GM12874 (cell line): ENCODE data around the gene SP110.

Experiments
- CTCF ChIP-seq: IDR thresholded peaks from 2 replicates; pipeline ENCODE4 v1.5.1; 2011; ENCODE audit warnings: low read depth, mild to moderate bottlenecking, control low read depth, low read length, moderate library complexity; ENCODE audit not compliant: insufficient read depth

The SP110 gene

DNA sequence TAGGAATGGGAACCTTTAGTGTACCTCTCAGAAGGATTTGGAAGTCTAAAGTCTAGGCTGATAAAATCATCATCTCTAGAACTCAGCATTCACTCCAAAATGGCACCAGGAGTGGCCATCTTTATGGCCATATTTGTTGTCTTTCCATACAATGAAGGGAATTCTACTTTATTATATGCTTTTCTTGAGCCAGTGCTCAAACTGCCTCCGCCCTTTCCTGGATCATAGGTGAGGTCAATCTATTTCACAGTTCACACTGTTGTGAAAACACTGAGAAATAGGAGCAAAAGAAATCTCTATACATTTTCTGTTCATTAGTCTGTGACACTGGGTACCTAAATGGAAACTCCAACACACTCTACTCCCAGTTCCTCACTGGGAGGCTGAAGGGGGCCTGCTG, 55.6 kb downstream of the SP110 start:
- no peak for TF ChIP-seq CTCF

- no peak for TF ChIP-seq CTCF
Observed at GRCh38 chr2:230162981-230163380, 56.8 kb downstream of the SP110 start.

GRCh38 chr2:230161184-230161583, 58.6 kb downstream of the SP110 start:
- no peak for TF ChIP-seq CTCF

DNA sequence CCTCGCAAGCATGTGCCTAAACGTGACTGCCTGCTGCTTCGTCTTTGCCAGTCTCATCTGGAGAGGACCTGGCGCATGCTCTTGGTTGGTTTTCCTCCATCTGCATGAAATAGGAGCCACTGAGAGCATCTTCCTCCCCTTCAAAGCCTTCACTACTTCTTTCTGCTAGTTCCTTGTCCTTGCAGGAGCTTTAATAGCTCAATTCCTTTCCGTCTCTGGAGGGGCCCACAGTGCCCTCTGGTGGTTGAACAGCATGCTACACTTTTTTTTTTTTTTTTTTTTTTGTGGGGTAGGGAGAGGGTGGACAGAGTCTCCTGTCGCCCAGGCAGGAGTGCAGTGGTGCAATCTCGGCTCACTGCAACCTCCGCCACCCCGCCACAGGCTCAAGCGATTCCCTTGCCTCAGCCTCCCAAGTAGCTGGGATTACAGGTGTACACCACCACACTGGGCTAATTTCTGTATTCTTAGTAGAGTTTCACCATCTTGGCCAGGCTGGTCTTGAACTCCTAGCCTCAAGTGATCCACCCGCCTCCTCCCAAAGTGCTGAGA, 59.6 kb downstream of the SP110 start:
- TF ChIP-seq CTCF: peak; percentile 65

DNA sequence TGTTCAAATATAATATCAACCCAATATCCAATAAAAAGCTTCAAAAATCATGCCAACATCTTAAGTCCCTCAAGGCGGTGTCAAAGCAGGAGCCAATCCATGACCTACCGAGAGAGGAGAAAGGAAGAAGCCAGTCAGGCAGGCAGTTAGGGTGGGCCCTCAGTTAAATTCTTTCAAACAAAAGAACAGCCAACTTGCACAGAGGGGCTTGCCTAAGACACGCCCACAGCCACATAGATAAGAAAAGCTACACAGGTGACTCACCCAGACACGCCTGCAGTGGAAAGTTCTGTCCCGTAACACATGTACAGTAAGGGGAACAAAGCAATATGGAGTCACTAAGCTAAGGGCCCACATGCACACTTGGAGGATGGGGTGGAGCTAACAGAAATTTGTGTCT, 61.3 kb downstream of the SP110 start:
- TF ChIP-seq CTCF: no peak

GRCh38 chr2:230156782-230157699, 62.7 kb downstream of the SP110 start:
- TF ChIP-seq CTCF: no peak

DNA sequence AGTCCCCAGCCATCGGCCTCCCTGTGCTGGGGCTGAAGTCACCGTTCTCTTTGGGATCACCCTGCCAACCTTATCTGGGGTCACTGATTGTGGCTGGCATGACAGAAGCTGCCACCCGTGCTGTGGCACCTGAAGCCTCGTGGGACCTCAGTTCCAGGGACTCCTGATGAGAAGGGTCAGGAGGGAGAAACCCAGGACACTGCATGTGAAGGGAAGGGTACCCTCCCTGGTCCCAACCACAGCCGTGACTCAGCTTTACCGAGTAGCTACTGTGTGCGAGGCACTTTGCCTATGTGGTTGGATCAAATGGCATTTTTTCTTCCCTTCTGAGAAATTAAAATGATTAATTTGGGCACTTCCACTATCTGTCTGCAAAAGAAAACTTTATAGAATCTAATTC, 64.4 kb downstream of the SP110 start:
- no peak for TF ChIP-seq CTCF
